ENCODE data around the gene SNTG2.

Gene SNTG2

GRCh38 chr2:1069847-1070246 is 119.2 kb downstream of the SNTG2 start:
- TF ChIP-seq ZFX (IDR thresholded peaks at IDR 0.05; ENCODE audit: borderline replicate concordance) (no peak), CTCF (IDR thresholded peaks at IDR 0.05) (no peak)
- no peak overlapping the region for H3K27ac ChIP-seq

- TF ChIP-seq CTCF (IDR thresholded peaks at IDR 0.05) = no peak
- no peak overlapping the region for H3K27ac ChIP-seq
Observed at GRCh38 chr2:1070601-1071000, 120.0 kb downstream of the SNTG2 start.

GRCh38 chr2:1071650-1072049 is 121.0 kb downstream of the SNTG2 start:
- TF ChIP-seq CTCF (IDR thresholded peaks at IDR 0.05) = no peak
- TF ChIP-seq ZFX (IDR thresholded peaks at IDR 0.05; ENCODE audit: borderline replicate concordance) = no peak
- H3K27ac ChIP-seq = no peak overlapping the region

- H3K27ac ChIP-seq = no peak overlapping the region
- no peak for TF ChIP-seq CTCF (IDR thresholded peaks at IDR 0.05)
- TF ChIP-seq ZFX (IDR thresholded peaks at IDR 0.05; ENCODE audit: borderline replicate concordance) = no peak
Observed at GRCh38 chr2:1072250-1072649, 121.6 kb downstream of the SNTG2 start.

GRCh38 chr2:1077911-1078310 is 127.3 kb downstream of the SNTG2 start:
- TF ChIP-seq ZFX (IDR thresholded peaks at IDR 0.05; ENCODE audit: borderline replicate concordance) (no peak), CTCF (IDR thresholded peaks at IDR 0.05) (no peak)
- H3K27ac ChIP-seq = no peak overlapping the region

- no peak overlapping the region for H3K27ac ChIP-seq
- TF ChIP-seq CTCF (IDR thresholded peaks at IDR 0.05) = no peak
- no peak for TF ChIP-seq ZFX (IDR thresholded peaks at IDR 0.05; ENCODE audit: borderline replicate concordance)
Observed at GRCh38 chr2:1078326-1078725, 127.7 kb downstream of the SNTG2 start.

- TF ChIP-seq ZFX (IDR thresholded peaks at IDR 0.05; ENCODE audit: borderline replicate concordance) (no peak), CTCF (IDR thresholded peaks at IDR 0.05) (no peak)
- H3K27ac ChIP-seq = no peak overlapping the region
Observed at GRCh38 chr2:1079873-1080799, 129.5 kb downstream of the SNTG2 start.

All from 22Rv1 (cell line).